LNCaP clone FGC (cell line): ENCODE results near the gene PIEZO1.

Experiments
- DNase-seq: peaks from one replicate; pipeline ENCODE4 v3.0.0-alpha.2; 2011; ENCODE audit warnings: low read depth
- H3K4me3 ChIP-seq: 2 replicates; pipeline ENCODE4 v1.5.1; 2011; ENCODE audit warnings: mild to moderate bottlenecking, low read depth, low read length, control low read depth
- TF ChIP-seq, protein P1 (sequence below): IDR thresholded peaks from 2 replicates; pipeline ENCODE4 v1.5.1; 2012; ENCODE audit warnings: mild to moderate bottlenecking; ENCODE audit not compliant: control insufficient read depth, insufficient read depth; ENCODE audit errors: extremely low read depth

PIEZO1 gene

DNA sequence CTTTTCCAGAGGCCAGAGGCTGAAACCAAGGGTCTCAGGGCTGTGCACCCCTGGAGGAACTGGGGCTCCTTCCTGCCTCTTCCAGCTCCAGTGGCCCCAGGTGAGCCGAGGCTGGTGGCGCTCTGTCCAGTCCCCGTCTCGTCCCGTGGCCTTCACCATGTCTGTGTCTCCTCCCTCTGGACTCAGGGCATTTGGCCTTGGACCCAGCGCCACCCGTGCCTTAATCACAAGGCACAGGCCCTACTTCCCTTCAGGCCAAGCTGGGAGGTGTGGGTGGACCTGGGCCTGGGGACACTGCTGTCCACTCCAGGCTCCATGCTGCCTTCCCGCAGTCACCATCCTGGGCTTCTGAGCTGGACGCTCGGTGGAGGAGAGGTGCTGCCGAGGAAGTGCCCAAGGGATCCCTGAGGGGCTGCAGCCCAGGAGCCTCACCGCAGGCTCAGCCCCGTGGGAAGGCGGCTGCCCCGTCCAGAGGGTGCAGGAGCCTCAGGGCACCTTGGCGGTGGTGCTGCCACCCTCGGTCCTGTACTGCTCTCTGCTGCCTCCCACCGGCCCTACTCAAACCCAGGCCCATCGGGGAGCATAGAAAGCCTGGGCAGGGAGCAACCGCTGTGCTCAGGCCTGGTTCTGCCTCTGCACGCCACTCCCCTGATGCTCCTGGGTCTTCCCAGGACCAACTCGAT, 36.3 kb upstream of the PIEZO1 start:
- TF ChIP-seq, protein P1, sequence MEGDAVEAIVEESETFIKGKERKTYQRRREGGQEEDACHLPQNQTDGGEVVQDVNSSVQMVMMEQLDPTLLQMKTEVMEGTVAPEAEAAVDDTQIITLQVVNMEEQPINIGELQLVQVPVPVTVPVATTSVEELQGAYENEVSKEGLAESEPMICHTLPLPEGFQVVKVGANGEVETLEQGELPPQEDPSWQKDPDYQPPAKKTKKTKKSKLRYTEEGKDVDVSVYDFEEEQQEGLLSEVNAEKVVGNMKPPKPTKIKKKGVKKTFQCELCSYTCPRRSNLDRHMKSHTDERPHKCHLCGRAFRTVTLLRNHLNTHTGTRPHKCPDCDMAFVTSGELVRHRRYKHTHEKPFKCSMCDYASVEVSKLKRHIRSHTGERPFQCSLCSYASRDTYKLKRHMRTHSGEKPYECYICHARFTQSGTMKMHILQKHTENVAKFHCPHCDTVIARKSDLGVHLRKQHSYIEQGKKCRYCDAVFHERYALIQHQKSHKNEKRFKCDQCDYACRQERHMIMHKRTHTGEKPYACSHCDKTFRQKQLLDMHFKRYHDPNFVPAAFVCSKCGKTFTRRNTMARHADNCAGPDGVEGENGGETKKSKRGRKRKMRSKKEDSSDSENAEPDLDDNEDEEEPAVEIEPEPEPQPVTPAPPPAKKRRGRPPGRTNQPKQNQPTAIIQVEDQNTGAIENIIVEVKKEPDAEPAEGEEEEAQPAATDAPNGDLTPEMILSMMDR = 0 out of 2 replicates have a peak, but pooled peaks have one; percentile 23
- no peak overlapping the region for H3K4me3 ChIP-seq
- no peak for DNase-seq

DNA sequence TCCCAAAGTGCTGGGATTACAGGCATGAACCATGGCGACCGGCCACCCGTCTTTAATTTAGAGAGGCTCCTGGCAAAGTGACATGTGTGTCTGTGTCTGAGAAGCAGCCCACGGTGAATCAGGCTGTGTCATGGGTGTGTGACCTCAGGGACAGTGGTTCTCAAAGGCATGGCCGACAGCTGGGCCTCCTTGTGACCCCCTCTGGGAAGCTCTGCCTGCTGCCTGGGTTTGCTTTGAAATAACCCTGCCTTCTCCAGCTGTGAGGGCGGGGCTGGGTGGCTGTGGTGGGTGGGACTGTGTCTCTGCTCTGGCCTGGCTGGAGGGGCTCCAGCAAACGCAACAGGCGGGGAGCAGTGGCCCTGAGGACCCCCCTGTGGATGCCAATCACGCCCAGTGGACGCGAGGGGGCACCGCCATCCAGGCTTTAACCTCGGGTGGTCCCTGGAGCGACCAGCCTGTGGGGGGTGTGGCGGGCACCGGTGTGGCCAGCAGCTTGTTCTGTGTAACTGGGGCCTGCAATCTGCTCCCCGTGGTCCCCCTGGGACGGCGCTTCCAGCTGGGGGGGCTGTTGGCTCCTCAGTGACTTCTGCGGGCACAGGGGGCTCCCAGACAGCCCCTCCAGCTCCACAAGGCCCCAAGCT, 35.5 kb upstream of the PIEZO1 start:
- H3K4me3 ChIP-seq = no peak overlapping the region
- no peak for DNase-seq
- TF ChIP-seq, protein P1 = no peak

DNA sequence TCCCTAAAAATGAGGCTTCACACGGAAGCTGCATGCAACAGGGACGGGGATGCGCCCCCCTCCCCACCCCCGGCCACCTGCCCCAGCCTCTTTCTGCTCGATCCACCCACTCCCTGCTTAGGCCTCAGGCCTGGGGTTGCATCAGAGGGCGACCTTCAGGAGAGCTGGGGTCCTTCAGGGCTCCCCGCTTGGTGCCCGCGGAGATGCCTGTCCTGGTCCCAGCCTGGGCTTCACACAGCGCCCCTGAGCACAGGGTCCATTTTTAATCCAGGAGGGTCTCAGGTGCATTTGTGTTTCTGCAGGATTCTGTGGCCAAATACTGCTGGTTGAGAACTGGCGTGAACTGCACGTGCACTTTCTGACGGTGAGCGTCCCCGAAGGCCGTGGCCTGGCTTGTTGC, 34.1 kb upstream of the PIEZO1 start:
- no peak for DNase-seq
- TF ChIP-seq, protein P1 = no peak
- H3K4me3 ChIP-seq = no peak overlapping the region

DNA sequence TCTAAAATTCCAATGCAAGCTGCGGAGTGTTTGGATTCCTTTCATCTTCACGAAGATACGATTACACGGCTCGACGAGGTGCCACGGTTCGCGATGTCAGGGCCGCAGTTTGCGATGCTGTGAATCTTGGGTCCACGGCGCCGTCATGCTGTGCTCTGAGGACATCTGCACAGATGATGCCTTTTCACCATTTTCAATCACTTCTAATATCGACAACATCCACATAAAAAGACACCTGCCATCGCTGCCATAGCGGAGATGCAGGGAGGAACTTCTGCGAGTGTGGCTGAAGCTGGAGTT, 33.5 kb upstream of the PIEZO1 start:
- no peak overlapping the region for H3K4me3 ChIP-seq
- DNase-seq = no peak
- TF ChIP-seq, protein P1 = no peak

DNA sequence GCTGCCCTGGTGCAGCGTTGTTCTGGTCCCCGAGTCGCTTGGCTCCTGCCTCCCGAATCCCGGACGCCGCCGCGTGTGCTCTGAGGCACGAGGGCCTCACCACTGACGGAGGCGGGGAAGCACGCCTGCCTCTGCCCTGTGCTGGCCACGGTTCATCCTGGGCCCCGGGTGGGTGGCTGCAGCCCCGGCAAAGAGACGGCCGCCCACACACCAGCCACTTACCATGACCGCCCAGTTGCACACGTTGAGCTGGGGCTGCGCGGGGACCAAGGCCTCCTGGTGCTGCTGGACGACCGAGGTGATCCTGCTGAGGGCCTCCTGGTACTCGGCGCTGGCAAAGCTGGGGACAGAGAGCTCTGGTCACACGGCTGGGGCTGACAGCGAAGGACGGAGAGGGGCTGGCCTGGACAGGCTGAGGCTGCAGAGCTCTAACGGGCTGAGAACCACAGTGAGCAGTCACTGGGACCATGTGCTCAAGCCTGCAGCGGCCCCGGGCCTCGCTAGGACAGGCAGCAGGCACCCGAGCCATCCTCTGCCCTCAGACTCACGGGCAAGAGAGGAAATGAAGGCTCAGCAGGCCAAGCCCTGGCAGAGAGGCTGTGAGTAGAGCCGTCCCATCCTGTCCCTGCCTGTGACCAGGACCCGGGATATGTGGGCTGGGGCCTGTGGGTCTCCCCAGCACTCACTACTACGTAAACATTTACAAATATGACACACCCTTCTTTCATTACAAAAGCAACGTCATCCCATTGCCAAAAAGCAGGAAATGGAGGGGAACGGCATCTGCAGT, 33.0 kb upstream of the PIEZO1 start:
- TF ChIP-seq, protein P1 = no peak
- no peak for DNase-seq
- no peak overlapping the region for H3K4me3 ChIP-seq

DNA sequence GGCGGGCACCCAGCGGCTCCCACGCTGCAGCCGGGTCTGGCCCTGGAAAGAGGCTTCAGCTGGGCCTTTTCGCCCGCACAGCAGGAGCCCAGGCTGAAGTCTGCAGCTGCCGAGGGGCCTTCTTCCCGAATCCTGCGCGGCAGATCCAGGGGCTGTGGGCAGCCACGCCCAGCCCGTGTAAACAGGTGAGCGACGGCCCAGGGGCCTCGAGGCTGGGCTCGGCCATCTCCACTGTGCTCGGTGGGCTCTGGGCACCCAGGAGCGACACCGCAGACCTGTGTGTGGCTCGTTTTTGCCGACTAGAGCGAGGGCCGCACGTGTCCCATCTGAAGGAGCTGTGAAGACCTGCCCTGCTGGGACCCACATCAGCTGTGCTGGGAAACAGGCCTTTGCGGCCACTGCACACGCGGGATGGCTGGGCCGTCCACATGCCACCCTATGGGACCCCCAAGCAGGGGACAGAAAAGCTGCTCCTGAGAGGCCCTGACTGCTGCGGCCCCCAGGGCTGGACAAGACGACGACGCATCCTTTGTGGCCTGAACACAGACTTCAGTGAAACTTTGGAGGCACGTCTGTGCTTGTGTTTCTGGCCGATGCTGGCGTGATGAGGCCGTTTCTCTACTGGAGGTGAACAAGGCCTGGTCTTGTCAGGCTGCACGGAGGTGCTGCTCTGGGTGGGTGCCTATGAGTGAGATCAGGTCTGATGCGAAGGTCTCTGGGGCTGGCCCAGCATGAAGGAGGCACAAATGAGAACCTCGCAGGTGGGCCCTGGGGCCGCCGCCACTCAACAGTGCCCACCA, 31.9 kb upstream of the PIEZO1 start:
- no peak for DNase-seq

More for the DNA sequence above, 31.9 kb upstream of the PIEZO1 start:
- H3K4me3 ChIP-seq = no peak overlapping the region
- TF ChIP-seq, protein P1 = no peak
